HL-60 (cell line): ENCODE results near the gene VILL.

Experiments
- DNase-seq, 2 experiments: peaks; one replicate each; pipeline ENCODE4 v3.0.0-alpha.2; 2010 to 2020; ENCODE audit warnings: low read depth in 1 of 2, low spot score in 1 of 2
- H3K27ac ChIP-seq: fragments of 250-450 bp; sonication (Bioruptor Pico); replicated peaks from 2 replicates; pipeline ENCODE4 v1.5.1; 2020; ENCODE audit warnings: mild to moderate bottlenecking, moderate library complexity
- H3K27me3 ChIP-seq: fragments of 250-450 bp; sonication (Bioruptor Pico); 2 replicates; pipeline ENCODE4 v1.5.1; 2021; ENCODE audit warnings: mild to moderate bottlenecking, moderate library complexity; ENCODE audit not compliant: insufficient read depth, poor library complexity, severe bottlenecking
- H3K4me3 ChIP-seq: replicated peaks from 2 replicates; pipeline ENCODE4 v1.5.1; 2011; ENCODE audit warnings: mild to moderate bottlenecking, control low read depth, low read length; ENCODE audit not compliant: insufficient read depth
- CTCF ChIP-seq: IDR thresholded peaks from one replicate; pipeline ENCODE4 v1.5.1; 2011; ENCODE audit warnings: low read length, control low read depth, inconsistent platforms; ENCODE audit not compliant: insufficient read depth
- GABPA ChIP-seq: IDR thresholded peaks from 2 replicates; pipeline ENCODE4 v1.6.1; 2012; ENCODE audit warnings: low read depth
- POLR2AphosphoS5 ChIP-seq: IDR thresholded peaks from 2 replicates; pipeline ENCODE4 v1.6.1; 2012; ENCODE audit warnings: low read depth
- REST ChIP-seq: IDR thresholded peaks from 2 replicates; pipeline ENCODE4 v1.6.1; 2012; ENCODE audit warnings: low read depth; ENCODE audit not compliant: insufficient replicate concordance
- SPI1 ChIP-seq: IDR thresholded peaks from 2 replicates; pipeline ENCODE4 v1.6.1; 2012; ENCODE audit warnings: low read depth, mild to moderate bottlenecking, borderline replicate concordance

Gene VILL

GRCh38 chr3:37952564-37952963, 38.0 kb upstream of the VILL start:
- H3K27ac ChIP-seq, result no peak overlapping the region
- no peak for DNase-seq
- no peak for TF ChIP-seq REST
- TF ChIP-seq GABPA, result no peak
- TF ChIP-seq POLR2AphosphoS5, result no peak
- no peak for TF ChIP-seq CTCF
- no peak for TF ChIP-seq SPI1
- H3K4me3 ChIP-seq, result no peak overlapping the region
- H3K27me3 ChIP-seq, result no peaks in the 10 kb centered on the region

GRCh38 chr3:37953226-37953625, 37.4 kb upstream of the VILL start:
- no peak overlapping the region for H3K27ac ChIP-seq
- no peak overlapping the region for H3K4me3 ChIP-seq
- TF ChIP-seq SPI1 (no peak), CTCF (no peak), POLR2AphosphoS5 (no peak), REST (no peak), GABPA (no peak)
- H3K27me3 ChIP-seq, result no peaks in the 10 kb centered on the region
- DNase-seq, result no peak

GRCh38 chr3:37953707-37954394, 36.7 kb upstream of the VILL start:
- Histone ChIP-seq H3K27ac (no peak overlapping the region), H3K4me3 (no peak overlapping the region), H3K27me3 (no peaks in the 10 kb centered on the region)
- TF ChIP-seq SPI1 (no peak), REST (no peak), POLR2AphosphoS5 (no peak), CTCF (no peak), GABPA (no peak)
- DNase-seq, result no peak
